Measurements from ENCODE around the gene MAP1LC3B2.

The MAP1LC3B2 gene

DNA sequence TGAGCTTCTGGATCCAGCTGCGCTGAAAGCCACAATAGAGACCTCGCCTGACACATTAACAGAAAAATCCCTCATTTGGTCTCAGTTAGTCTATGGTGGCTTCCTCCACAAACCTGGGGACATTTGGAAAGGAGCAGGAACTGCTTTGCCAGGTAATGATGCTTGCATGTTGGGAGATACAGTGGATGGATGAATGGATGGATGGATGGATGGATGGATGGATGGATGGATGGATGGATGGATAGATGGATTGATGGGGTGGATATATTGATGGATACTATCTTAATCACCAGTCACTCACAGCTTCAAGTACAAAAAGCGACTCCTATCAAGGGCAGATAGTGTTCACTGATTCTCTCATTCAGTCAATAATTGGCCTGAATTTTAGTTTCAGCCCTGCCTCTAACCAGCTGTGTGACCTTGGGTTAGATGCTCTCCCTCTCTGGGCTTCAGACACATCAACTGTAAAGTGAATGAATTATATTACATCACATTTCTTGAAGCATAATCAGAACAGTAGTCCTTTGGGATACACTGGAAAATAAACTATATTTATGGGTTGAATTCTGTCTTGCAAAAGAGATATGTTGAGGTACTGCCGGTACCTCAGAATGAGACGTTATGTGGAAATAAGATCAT is 29.3 kb downstream of the MAP1LC3B2 start:
- Histone ChIP-seq H2AK5ac (ENCODE audit: low read length) (no peak overlapping the region), H3K27me3 (ENCODE audit: insufficient read depth, low read length, poor library complexity) (no peaks in the 10 kb centered on the region), H3K18ac (ENCODE audit: low read length) (no peak overlapping the region), H3K4ac (ENCODE audit: low read depth, low read length) (no peak overlapping the region), H2BK5ac (ENCODE audit: low read length) (no peak overlapping the region), H3K56ac (ENCODE audit: low read length) (no peak overlapping the region), H2BK15ac (replicated peaks; ENCODE audit: low read depth) (no peak overlapping the region), H4K8ac (ENCODE audit: low read depth, low read length) (no peak overlapping the region), H4K5ac (ENCODE audit: low read length) (no peak overlapping the region), H3K79me1 (ENCODE audit: low read length) (no peaks in the 10 kb centered on the region), H3K4me1 (ENCODE audit: control insufficient read depth, low read depth, low read length) (no peaks in the 10 kb centered on the region), H3K23ac (ENCODE audit: low read length) (no peak overlapping the region), H2BK120ac (ENCODE audit: low read depth, low read length) (no peak overlapping the region), H3K4me3 (ENCODE audit: low read length) (no peak overlapping the region), H3K79me2 (ENCODE audit: control insufficient read depth, insufficient read depth, low read length) (no peaks in the 10 kb centered on the region), H3K9ac (ENCODE audit: low read length) (no peak overlapping the region), H3K36me3 (ENCODE audit: control insufficient read depth, insufficient read depth, low read length) (no peaks in the 10 kb centered on the region), H3K4me2 (ENCODE audit: low read length) (no peak overlapping the region), H3K27ac (ENCODE audit: low read depth, low read length) (no peak overlapping the region)
- DNase-seq, result no peak
- no CpG with 5 or more reads among the region's 5 CpGs for WGBS (ENCODE audit: extremely low coverage, insufficient coverage, low lambda C conversion rate)

DNA sequence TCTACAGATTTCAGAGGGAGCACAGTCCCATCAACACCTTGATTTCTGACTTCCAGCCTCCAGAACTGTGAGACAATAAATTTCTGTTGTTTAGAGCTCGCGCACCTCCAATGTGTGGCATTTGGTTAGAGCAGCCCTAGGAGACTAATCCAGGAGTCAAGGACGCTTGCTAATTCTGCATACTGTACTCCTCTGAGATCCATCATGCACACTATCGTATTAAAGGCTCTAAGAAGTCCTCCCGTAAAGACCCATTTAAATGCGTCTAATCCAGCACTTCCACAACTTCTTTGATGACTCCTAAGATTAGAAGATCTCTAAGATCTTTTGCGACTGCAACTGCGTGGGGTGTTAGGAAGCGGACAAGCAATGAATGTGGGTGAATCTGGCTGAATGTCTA is 30.4 kb downstream of the MAP1LC3B2 start:
- no peaks in the 10 kb centered on the region for H3K4me1 ChIP-seq (ENCODE audit: control insufficient read depth, low read depth, low read length)
- no peak overlapping the region for H2AK5ac ChIP-seq (ENCODE audit: low read length)
- no peak overlapping the region for H4K8ac ChIP-seq (ENCODE audit: low read depth, low read length)
- H4K5ac ChIP-seq (ENCODE audit: low read length), result no peak overlapping the region
- H3K23ac ChIP-seq (ENCODE audit: low read length), result no peak overlapping the region
- no peaks in the 10 kb centered on the region for H3K36me3 ChIP-seq (ENCODE audit: control insufficient read depth, insufficient read depth, low read length)
- no peak overlapping the region for H2BK120ac ChIP-seq (ENCODE audit: low read depth, low read length)
- H3K79me1 ChIP-seq (ENCODE audit: low read length), result no peaks in the 10 kb centered on the region
- H3K27me3 ChIP-seq (ENCODE audit: insufficient read depth, low read length, poor library complexity), result no peaks in the 10 kb centered on the region
- no peak overlapping the region for H3K4me2 ChIP-seq (ENCODE audit: low read length)
- H3K4ac ChIP-seq (ENCODE audit: low read depth, low read length), result no peak overlapping the region
- DNase-seq, result no peak
- H3K9ac ChIP-seq (ENCODE audit: low read length), result no peak overlapping the region
- H3K56ac ChIP-seq (ENCODE audit: low read length), result no peak overlapping the region
- H3K18ac ChIP-seq (ENCODE audit: low read length), result no peak overlapping the region
- H3K79me2 ChIP-seq (ENCODE audit: control insufficient read depth, insufficient read depth, low read length), result no peaks in the 10 kb centered on the region
- WGBS (ENCODE audit: extremely low coverage, insufficient coverage, low lambda C conversion rate), result no CpG with 5 or more reads among the region's 9 CpGs
- no peak overlapping the region for H3K27ac ChIP-seq (ENCODE audit: low read depth, low read length)
- H2BK5ac ChIP-seq (ENCODE audit: low read length), result no peak overlapping the region
- no peak overlapping the region for H3K4me3 ChIP-seq (ENCODE audit: low read length)
- no peak overlapping the region for H2BK15ac ChIP-seq (replicated peaks; ENCODE audit: low read depth)

DNA sequence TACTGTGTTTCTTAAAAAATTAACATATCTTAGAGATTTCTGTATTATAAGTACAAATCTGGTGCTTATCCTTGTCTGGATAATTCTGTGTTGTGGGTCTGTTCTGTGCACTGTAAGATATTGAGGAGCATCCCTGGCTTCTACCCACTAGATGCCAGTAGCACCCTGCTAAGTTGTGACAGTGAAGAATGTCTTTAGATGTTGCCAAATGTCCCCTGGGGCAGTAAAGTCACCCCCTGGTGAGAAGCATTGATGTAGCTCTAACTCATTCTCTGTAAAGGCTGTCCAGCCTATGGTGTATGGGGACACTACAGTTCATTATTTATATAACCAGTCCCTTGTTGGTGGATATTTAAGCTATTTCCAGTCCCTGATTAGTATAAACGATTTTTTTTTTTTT is 31.4 kb downstream of the MAP1LC3B2 start:
- no peak overlapping the region for H2BK5ac ChIP-seq (ENCODE audit: low read length)
- H3K23ac ChIP-seq (ENCODE audit: low read length), result no peak overlapping the region
- H3K4ac ChIP-seq (ENCODE audit: low read depth, low read length), result no peak overlapping the region
- H3K79me1 ChIP-seq (ENCODE audit: low read length), result no peaks in the 10 kb centered on the region
- DNase-seq, result peak; percentile 75
- no peak overlapping the region for H4K8ac ChIP-seq (ENCODE audit: low read depth, low read length)
- H3K27me3 ChIP-seq (ENCODE audit: insufficient read depth, low read length, poor library complexity), result no peaks in the 10 kb centered on the region
- H3K27ac ChIP-seq (ENCODE audit: low read depth, low read length), result no peak overlapping the region
- no peaks in the 10 kb centered on the region for H3K36me3 ChIP-seq (ENCODE audit: control insufficient read depth, insufficient read depth, low read length)
- no peak overlapping the region for H3K4me3 ChIP-seq (ENCODE audit: low read length)
- WGBS (ENCODE audit: extremely low coverage, insufficient coverage, low lambda C conversion rate), result no CpG with 5 or more reads among the region's 1 CpG
- no peak overlapping the region for H3K9ac ChIP-seq (ENCODE audit: low read length)
- no peak overlapping the region for H2AK5ac ChIP-seq (ENCODE audit: low read length)
- no peak overlapping the region for H2BK120ac ChIP-seq (ENCODE audit: low read depth, low read length)
- H4K5ac ChIP-seq (ENCODE audit: low read length), result no peak overlapping the region
- no peaks in the 10 kb centered on the region for H3K4me1 ChIP-seq (ENCODE audit: control insufficient read depth, low read depth, low read length)
- no peak overlapping the region for H2BK15ac ChIP-seq (replicated peaks; ENCODE audit: low read depth)
- no peak overlapping the region for H3K56ac ChIP-seq (ENCODE audit: low read length)
- H3K79me2 ChIP-seq (ENCODE audit: control insufficient read depth, insufficient read depth, low read length), result no peaks in the 10 kb centered on the region
- no peak overlapping the region for H3K4me2 ChIP-seq (ENCODE audit: low read length)
- H3K18ac ChIP-seq (ENCODE audit: low read length), result no peak overlapping the region

DNA sequence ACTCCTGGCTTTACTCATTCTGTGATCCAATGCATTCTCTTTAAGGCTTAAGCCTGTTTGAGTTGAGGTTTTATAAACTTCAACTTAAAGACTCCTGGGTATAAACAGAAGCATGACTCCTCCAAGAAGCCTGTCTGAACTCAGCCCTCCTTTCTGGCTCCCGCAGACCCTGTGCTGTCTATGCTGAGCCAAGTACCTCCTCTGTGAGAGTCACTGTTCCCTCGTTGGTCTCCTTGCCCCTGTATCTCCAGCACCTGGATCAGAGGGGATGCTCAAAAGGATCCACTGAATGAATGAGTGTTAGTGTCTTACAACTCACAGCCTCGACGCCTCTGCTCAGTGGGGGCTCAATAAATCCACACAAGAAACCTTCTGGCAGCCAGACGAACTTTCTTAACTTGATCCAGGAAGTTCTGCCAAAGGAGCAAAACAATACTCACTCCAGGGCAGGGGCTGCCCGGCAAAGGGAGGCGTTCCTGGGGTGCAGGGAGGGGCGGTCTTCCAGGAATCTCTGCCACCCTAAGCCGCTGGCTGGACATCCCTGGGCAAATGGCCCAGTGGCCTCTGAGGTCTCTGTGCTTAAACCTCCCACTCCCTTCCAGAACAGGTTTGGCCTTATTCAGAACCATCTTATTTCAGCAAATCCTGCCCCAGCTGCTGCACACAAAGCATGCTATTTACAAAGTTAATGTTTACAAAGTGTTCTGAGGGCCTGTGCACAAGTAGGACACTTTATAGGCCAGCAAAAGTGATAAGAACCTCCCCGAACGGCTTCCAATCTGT is 32.9 kb downstream of the MAP1LC3B2 start:
- H2BK15ac ChIP-seq (replicated peaks; ENCODE audit: low read depth), result no peak overlapping the region
- H3K4me3 ChIP-seq (ENCODE audit: low read length), result no peak overlapping the region
- no peak overlapping the region for H2AK5ac ChIP-seq (ENCODE audit: low read length)
- no peaks in the 10 kb centered on the region for H3K79me2 ChIP-seq (ENCODE audit: control insufficient read depth, insufficient read depth, low read length)
- H2BK120ac ChIP-seq (ENCODE audit: low read depth, low read length), result no peak overlapping the region
- no CpG with 5 or more reads among the region's 11 CpGs for WGBS (ENCODE audit: extremely low coverage, insufficient coverage, low lambda C conversion rate)
- H3K23ac ChIP-seq (ENCODE audit: low read length), result no peak overlapping the region
- H3K56ac ChIP-seq (ENCODE audit: low read length), result no peak overlapping the region
- H2BK5ac ChIP-seq (ENCODE audit: low read length), result no peak overlapping the region
- H4K5ac ChIP-seq (ENCODE audit: low read length), result no peak overlapping the region
- H3K27ac ChIP-seq (ENCODE audit: low read depth, low read length), result no peak overlapping the region
- H3K4me2 ChIP-seq (ENCODE audit: low read length), result no peak overlapping the region
- no peaks in the 10 kb centered on the region for H3K4me1 ChIP-seq (ENCODE audit: control insufficient read depth, low read depth, low read length)
- H3K27me3 ChIP-seq (ENCODE audit: insufficient read depth, low read length, poor library complexity), result no peaks in the 10 kb centered on the region
- DNase-seq, result no peak
- H3K36me3 ChIP-seq (ENCODE audit: control insufficient read depth, insufficient read depth, low read length), result no peaks in the 10 kb centered on the region
- no peak overlapping the region for H3K18ac ChIP-seq (ENCODE audit: low read length)
- H4K8ac ChIP-seq (ENCODE audit: low read depth, low read length), result no peak overlapping the region
- no peak overlapping the region for H3K4ac ChIP-seq (ENCODE audit: low read depth, low read length)
- no peak overlapping the region for H3K9ac ChIP-seq (ENCODE audit: low read length)
- H3K79me1 ChIP-seq (ENCODE audit: low read length), result no peaks in the 10 kb centered on the region

DNA sequence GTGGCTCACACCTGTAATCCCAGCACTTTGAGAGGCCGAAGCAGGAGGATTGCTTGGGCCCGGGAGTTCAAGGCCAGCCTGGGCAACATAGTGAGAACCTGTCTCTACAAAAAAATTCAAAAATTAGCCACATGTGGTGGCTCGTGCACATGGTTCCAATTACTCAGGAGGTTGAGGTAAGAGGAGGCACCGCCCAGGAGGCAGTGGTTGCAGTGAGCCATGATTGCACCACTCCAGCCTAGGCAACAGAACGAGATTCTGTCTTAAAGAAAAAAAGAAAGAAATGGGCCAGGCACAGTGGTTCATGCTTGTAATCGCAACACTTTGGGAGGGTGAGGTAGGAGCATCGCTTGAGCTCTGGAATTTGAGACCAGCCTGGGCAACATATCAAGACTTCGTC is 33.5 kb downstream of the MAP1LC3B2 start:
- Histone ChIP-seq H2BK5ac (ENCODE audit: low read length) (no peak overlapping the region), H3K4ac (ENCODE audit: low read depth, low read length) (no peak overlapping the region), H2BK15ac (replicated peaks; ENCODE audit: low read depth) (no peak overlapping the region), H3K56ac (ENCODE audit: low read length) (no peak overlapping the region), H4K8ac (ENCODE audit: low read depth, low read length) (no peak overlapping the region), H2BK120ac (ENCODE audit: low read depth, low read length) (no peak overlapping the region), H3K36me3 (ENCODE audit: control insufficient read depth, insufficient read depth, low read length) (no peaks in the 10 kb centered on the region), H3K79me1 (ENCODE audit: low read length) (no peaks in the 10 kb centered on the region), H3K23ac (ENCODE audit: low read length) (no peak overlapping the region), H3K9ac (ENCODE audit: low read length) (no peak overlapping the region), H3K18ac (ENCODE audit: low read length) (no peak overlapping the region), H2AK5ac (ENCODE audit: low read length) (no peak overlapping the region), H3K27ac (ENCODE audit: low read depth, low read length) (no peak overlapping the region), H3K79me2 (ENCODE audit: control insufficient read depth, insufficient read depth, low read length) (no peaks in the 10 kb centered on the region), H3K4me3 (ENCODE audit: low read length) (no peak overlapping the region), H3K27me3 (ENCODE audit: insufficient read depth, low read length, poor library complexity) (no peaks in the 10 kb centered on the region), H3K4me2 (ENCODE audit: low read length) (no peak overlapping the region), H3K4me1 (ENCODE audit: control insufficient read depth, low read depth, low read length) (no peaks in the 10 kb centered on the region), H4K5ac (ENCODE audit: low read length) (no peak overlapping the region)
- WGBS (ENCODE audit: extremely low coverage, insufficient coverage, low lambda C conversion rate), result no CpG with 5 or more reads among the region's 8 CpGs
- no peak for DNase-seq
